HG03097 (cell line): Measurements from ENCODE around the gene FBXO21.

ENCODE experiments used
- ATAC-seq: cut with Tn5 transposase; IDR thresholded peaks from one replicate; pipeline ENCODE4 v1.9.1; 2021; ENCODE audit not compliant: unreplicated experiment, low FRiP score

The FBXO21 gene

DNA sequence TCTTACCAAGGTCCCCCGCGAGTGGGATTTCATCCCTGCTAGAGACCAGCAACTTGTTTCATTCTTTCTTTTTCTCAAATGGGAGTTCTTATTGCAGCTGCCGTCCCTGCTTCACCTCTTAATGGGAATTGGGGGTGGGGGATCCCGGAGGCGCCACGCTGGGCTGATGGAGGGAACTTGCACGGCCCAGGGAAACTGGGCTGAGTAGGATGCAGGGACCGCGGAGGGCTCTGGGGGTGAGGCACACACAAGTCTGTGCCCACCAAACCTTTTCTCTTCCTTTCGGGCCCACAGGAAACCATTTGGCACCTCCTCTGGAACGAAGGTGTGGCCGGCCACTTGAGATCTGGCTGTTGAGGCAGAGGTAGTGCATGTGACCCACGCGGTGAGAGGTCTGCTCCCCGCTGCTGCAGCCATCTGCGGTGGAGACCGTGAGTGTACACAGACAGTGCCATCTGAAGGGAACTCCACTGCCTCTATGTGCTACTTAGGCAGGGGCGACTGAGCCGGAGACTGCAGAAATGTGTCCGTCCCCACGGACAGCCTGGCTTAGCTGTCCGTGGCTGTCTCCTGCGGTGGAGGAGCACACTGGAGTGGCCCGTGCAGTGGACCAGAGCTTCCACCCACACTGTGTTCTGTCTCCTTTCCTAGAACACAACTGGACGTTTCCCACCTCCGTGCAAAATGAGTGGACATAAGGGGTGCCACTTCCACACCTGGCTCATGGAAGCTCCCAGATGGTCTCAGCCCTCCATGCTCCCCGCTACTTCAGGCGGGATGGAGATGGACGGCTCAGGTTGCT lies 49.0 kb downstream of the FBXO21 start:
- no peak for ATAC-seq

DNA sequence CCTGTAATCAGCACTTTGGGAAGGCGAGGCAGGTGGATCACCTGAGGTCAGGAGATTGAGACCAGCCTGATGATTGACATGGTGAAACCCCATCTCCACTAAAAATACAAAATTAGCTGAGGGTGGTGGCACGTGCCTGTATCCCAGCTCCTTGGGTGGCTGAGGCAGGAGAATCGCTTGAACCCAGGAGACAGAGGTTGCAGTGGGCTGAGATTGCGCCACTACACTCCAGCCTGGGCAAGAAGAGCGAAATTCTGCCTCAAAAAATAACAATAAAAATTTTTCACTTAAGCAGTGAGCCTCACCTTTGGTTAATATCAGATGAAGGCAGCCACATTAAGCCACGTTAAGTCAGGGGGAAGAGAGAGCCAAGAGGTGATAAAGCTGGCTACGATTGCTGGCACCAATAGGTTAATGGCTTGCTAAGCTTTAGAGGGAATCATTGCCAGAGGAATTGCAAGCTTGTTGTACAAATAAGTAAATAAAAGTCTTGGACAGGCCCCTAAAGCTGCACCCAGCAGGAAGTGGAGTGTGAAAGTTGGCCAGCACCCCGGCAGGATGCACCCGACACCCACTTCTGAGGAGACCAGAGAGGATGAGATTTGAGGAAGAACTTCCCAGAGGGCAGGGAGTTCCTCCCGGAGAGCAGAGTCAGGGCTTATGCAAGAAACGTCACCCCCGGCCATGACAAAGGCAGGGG lies 49.7 kb downstream of the FBXO21 start:
- ATAC-seq, result no peak

DNA sequence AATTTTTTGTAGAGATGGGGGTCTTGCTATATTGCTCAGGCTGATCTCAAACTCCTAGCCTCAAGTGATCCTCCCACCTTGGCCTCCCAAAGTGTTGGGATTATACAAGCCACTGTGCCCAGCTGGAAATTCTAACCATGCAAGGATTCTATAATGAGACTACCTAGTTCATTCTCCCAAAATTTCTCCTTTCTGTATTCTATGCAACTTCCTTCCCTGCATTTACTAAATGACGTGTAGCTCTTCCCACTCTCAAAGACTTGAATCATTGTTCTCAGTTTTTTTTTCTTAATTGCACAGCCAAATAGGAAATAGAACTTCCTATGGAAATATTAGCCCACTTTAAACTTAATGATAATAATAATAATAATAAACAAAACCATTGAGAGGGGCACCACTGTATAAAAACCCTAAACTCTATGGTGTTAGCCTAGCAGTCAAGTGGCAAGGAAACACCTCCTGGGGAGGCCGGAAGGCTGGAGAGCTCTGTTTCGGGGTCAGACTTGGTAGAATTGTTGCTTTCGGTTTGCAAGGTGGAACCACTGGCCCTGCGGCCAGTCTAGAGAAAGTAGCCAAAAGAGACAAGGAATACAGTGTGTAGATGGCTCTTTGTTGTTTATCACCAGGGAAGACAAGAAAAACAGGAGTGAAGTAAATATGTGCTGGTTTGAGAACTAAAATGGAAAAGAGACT lies 51.1 kb downstream of the FBXO21 start:
- no peak for ATAC-seq

DNA sequence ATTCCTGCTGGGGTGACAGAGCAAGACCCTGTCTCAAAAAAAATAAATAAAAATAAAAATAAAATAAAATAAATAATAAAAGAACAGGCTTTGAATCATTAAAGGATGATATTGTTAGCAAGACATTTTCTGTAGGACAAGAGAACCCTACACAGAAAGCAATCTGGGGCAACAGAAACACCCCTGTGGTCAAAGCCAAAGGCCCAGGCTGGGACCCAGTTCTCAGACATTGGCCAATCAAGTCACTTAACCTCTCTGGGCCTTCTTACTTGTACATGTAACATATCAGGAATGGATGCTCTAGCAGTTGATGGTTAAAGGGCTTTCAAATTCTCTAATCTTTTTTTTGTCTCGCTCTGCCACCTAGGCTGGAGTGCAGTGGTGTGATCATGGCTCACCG lies 55.5 kb downstream of the FBXO21 start:
- no peak for ATAC-seq

DNA sequence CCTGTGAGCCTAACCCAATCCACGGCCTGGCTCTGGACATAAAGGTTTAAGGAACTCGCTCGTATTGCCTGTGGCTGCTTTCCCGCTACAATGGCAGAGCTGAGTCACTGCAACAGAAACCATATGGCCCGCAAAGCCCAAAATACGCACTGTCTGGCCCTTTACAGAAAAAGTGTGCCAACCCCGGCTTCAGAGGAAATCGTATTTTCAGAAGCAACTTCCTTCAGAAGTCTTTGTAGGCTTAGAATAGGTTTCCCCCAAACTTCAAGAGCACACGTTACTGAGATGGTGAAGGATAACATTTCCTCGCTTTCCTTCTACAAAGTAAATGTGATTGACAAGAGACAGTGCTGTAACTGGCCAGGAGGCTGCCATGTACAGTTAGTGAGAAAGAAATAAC lies 56.2 kb downstream of the FBXO21 start:
- ATAC-seq, result no peak

DNA sequence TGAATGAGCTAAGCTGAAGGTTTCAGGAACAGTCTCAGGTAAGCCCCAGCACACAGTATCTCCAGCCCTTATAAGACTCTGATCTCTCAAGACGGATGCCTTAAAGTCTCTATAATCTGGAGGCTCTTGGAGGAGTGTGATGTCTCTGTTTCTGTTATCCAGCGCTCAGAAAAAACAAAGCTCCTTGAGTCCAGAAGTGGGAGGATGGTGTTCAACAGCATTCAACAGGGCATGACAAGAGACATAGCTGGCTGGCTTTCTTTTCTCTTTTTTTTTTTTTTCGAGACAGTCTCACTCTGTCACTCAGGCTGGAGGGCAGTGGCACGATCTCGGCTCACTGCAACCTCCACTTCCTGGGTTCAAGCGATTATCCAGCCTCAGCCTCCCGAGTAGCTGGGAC lies 59.5 kb downstream of the FBXO21 start:
- ATAC-seq, result no peak

DNA sequence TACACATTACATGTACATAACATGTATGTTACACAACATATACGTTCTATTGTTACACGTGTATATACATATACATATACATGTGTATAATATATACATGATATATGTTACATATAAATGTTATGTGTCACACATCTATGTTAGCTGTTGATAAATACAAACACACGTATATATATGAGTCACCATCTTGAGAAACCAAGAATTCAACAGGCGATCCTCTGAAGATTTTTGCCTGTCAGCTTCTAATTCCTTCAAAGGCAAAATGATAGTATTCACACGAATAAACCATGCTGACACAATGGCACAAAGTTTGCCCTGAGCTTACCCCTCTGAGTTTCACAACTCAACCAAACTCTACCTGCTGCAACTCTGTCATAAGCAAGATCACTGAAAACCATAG lies 60.9 kb downstream of the FBXO21 start:
- ATAC-seq, result no peak

DNA sequence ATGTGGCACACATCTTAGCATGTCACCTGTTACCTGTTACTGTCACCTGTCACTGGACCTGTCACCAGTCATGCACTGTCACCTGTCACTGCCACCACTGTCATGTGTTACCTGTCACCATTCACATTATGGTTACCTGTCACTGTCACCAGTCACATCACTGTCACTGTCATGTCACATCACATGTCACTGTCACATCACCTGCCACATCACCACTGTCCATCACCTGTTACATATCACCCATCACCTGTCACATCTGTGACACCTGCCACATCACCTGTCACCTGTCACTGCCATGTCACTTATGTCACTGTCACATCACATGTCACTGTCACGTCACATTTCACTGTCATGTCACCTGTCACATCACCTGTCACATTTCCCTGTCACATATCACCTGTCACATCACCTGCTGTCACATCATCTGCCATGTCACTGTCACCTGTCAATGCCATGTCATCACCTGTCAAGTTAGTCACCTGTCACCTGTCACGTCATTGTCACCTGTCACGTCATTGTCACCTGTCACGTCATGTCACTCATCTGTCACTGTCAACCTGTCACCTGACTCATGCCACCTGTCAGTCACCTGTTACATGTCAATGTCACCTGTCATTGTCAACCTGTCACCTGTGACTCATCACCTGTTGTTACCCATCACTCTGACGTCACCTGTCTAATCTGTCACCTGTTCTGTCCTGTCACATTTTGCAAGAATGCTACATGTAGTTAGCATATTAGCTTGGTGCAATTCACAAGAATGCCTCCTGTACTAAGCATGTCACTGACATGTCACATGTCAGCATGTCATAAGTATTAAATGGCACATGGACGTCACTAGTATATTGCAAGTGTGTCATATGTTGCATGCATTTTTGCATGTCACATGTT lies 62.1 kb downstream of the FBXO21 start:
- ATAC-seq, result no peak

DNA sequence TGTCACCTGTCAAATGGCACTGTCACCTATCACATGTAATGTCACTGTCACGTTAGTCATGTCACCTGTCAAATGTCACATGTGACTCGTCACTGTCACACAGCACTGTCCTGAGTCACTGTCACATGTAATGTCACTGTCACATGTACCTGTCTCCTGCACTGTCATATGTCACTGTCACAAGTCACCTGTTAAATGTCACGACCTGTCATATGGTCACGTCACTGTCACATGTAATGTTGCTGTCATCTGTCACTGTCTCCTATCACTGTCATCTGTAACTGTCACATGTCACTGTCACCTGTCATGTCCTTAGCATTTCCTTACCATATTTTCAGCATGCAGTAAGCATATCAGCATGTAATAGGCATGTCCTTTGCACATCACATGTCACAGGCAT lies 63.9 kb downstream of the FBXO21 start:
- no peak for ATAC-seq

DNA sequence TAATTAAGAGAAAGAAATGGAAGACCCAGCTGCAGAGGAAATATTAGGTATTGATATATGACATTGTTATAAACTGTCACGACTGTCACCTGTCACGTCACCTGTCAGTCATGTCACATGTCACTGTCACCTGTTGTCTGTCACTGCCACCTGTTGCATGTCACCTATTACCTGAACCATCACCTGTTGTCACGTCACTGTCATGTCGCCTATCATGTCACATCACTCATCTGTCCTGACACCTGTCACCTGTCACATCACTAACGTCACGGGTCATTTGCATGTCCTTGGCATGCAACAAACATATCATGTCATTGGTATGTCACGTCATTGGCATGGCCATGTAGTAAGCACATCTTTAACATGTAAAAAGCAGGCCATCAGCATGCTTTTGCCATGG lies 64.5 kb downstream of the FBXO21 start:
- no peak for ATAC-seq

DNA sequence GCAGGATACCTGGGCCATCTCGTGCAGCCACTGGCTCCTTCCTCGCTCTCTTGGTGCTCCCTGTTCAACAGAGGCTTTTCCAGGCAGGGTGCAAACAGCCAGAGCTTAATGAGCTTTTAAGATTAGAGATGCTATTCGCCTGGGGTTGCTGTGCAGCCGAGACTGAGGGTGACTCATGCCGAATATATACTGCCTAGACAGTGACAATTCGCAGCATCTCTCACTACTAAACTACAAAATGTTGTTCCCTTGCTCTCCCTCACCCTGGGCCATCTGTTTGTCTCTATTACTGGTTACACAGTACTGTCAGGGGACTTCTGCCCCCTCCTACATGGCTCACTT lies 65.0 kb downstream of the FBXO21 start:
- no peak for ATAC-seq

DNA sequence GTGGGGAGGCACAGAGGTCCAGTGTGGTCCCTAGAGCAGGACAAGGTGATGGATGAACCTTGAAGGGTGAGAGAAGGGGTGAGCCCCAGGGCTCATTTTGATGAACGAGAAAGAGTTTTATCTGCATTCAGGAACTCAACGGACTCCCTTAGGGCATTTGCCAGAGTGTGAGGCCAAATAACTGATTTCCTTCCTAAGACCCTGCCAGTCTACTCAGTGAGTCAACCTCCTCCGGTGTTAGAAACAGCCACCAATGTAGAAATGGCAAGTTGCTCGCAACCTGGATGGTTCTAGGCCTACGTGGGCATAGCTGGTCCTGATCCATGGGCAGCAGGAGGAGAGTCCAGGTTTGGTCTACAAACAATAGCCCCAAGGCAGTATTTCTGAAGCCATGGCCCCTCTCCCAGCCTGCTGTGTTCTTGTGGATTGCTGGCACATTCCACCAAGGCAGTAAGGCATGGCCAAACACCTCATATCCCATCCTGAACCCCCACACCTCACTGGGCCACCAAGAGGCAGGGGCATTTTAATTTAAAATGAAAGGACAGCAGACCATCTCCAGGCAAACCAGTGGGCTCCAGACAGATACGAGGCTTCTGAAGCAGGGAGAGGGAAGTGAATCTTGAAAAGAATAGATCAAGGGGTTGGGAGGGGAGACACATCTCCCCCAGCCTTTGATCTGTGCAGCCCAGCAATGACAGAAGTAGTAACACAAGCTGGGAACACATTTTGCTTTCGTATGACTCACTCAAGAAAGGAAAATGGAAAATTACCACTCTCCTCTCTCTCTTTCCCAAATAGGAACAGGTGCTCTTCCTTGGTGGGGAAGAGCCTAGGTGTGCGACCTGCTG lies 65.6 kb downstream of the FBXO21 start:
- no peak for ATAC-seq

DNA sequence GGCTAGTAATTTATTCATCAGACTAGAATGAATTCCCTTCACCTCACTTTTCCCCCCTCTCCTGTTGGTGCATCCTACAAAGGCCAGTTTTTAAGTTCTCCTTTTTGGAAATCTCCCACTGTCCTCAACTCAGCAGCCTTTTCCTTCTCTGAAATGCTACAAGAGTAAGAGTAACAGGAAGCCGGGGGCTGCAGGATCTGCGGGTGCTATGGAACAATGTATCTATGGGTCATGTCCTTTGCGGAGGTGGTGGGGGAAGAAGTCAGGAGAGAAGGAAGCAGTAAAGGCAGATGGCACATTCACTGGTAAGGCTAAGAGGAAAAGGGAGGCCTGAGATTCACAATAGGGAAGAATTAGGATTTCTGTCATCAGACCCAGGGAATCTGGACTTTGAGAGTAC lies 68.8 kb downstream of the FBXO21 start:
- no peak for ATAC-seq

DNA sequence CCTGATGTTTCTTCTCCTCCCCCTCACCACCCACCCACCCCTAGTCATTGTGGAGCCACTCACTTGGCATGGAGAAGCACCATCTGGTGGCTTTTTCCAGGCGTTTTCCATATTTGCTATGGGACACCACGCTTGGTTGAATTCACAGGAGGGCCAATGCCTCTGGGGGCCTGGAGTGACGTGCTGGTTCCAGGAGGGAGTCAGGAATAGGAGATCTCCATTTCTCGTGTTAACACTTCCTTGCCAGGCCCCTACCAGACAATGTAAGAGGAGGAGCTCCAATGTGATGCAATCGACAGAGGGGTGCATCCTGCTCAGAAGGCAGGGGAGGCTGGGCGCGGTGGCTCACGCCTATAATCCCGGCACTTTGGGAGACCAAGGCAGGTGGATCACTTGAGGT lies 69.5 kb downstream of the FBXO21 start:
- no peak for ATAC-seq

DNA sequence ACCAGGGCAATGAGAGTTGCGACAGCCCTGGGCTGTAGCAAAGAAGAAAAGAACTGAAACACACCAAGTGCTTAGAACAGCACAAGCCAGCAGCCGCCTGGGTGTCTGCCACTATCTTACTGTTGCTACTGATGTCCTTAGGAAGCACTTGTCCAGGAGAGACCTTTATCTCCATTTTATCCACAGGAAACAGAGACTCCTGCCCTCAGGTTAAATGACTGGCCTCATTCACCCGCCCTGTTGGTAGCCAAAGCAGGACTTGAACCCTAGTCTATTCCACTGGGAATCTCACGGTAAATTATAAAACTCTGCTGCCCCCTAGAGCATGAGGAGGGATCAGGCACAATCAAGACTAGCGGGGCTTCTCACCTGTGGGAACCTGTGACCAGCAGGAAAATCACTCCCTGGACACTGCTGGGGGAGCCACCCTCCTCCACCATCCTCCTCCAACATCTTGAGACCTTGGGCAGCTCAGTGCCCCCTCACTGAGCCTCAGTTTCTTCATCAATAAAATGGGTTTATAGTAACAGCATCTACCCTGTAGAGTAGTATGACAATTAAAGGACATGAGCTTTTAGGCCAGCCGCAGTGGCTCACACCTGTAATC lies 70.6 kb downstream of the FBXO21 start:
- no peak for ATAC-seq

DNA sequence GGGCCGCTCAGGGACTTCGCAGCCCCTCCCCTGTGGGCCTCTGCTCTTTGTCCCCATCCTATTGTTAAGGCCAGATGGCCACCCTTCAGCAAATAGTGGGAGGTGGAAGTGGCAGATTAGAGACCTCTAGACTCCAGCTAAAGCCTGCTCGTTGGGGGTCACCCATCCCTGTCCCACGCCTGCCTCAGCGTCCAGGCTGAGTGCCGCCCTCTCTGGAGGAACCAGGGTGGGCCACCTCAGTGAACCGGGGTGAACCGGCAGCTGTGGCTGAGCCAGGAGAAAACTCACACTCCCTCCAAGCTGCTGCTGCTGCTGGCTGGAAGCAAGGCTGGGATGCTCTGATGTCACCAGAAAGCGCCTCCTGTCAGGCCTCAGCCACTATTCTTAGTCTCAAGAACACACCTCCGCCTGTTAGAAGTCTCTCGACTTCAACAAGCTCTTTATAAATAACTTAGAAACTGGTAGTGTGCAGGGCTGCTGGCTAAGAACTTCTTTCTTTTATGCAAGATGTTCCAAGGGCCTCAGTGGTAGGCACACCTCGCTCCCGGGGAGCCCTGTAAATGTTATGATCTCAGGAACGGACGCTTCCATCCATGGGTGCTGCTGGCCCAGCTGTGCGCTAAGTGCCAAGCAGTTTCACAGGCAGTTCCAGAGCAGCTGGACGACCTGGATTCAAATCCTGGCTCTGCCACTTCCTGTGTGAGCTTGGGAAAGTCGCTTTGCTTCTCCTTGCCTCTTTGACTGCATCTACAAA lies 71.3 kb downstream of the FBXO21 start:
- no peak for ATAC-seq

DNA sequence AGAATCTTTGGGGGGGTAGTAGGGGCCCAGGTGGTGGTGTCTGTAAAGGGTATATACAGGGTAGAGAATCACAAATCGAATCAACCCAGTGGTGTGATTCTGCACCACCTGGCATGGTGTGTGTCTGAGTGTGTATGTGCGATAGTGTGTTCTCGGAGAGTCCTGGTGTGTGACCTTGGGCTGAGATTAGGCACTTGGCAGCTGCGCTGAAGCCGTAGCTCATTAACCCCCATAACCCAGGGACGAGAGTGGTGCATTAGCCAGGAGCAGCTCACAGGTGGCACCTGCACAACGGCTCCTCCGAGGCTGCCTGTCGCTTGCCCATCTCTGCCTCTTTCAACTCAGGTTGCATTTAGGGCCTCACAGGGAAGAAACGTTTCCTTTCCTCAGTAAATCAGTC lies 75.5 kb downstream of the FBXO21 start:
- ATAC-seq, result no peak

DNA sequence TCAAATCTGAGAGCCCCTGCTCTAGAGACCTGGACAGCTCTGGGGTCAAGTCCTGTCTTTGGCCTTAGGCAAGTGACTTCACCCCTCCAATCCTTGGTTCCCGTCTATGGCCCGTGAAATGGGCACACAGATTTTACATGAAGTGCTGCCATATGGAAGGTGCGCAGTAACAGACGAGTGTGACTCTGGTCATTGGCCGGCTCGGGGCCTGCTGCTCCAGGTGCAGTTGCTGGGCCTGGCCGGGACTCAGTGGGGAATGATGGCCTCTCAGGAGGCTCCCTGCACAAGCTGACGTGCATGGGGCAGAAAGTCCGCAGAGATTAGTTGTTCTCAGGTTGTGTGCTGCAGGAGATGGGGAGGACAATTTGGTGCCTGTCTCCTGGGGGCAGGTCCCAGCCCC lies 77.0 kb downstream of the FBXO21 start:
- ATAC-seq, result no peak
